CD14-positive monocyte (primary cell): ENCODE data around the gene PXDC1. TPM values are rescaled to one million over a fixed set of nuclear protein-coding genes. Genes with fewer than 3 reads are reported as not detected.

ENCODE experiments used
- DNase-seq, 3 donors: peaks; one replicate each; pipeline ENCODE4 v3.0.0-alpha.2; 2011 to 2022
- H2AFZ ChIP-seq: 2 replicates; pipeline ENCODE4 v1.6.0; 2012; ENCODE audit warnings: mild to moderate bottlenecking, low read depth, low read length, inconsistent platforms; ENCODE audit not compliant: insufficient read depth, poor library complexity, severe bottlenecking
- H3K27ac ChIP-seq, 2 donors: 1 replicate in 1 of 2; 2 replicates in 1 of 2; pipeline ENCODE4 v1.5.1; 2012 to 2013; ENCODE audit warnings: low read length in 2 of 2, control low read depth in 1 of 2, inconsistent platforms in 1 of 2, low read depth in 1 of 2, mild to moderate bottlenecking in 1 of 2
- H3K27me3 ChIP-seq, 2 donors: one replicate each; pipeline versions ENCODE4 v1.6.0 to v1.6.1; 2011 to 2013; ENCODE audit warnings: low read length in 2 of 2; ENCODE audit not compliant: control insufficient read depth in 2 of 2, insufficient read depth in 2 of 2
- H3K36me3 ChIP-seq, 2 donors: replicated peaks in 1 of 2; 1 replicate in 1 of 2; 2 replicates in 1 of 2; pipeline versions ENCODE4 v1.5.1 to v1.6.1; 2012 to 2013; ENCODE audit warnings: low read length in 2 of 2, control low read depth in 1 of 2, inconsistent platforms in 1 of 2, mild to moderate bottlenecking in 1 of 2; ENCODE audit not compliant: insufficient read depth in 2 of 2, control insufficient read depth in 1 of 2
- H3K4me1 ChIP-seq, 2 donors: 1 replicate in 1 of 2; 2 replicates in 1 of 2; pipeline versions ENCODE4 v1.5.1 to v1.6.1; 2012 to 2013; ENCODE audit warnings: low read length in 2 of 2, control low read depth in 1 of 2, inconsistent platforms in 1 of 2, mild to moderate bottlenecking in 1 of 2, moderate library complexity in 1 of 2; ENCODE audit not compliant: insufficient read depth in 2 of 2, control insufficient read depth in 1 of 2
- H3K4me2 ChIP-seq: replicated peaks from 2 replicates; pipeline ENCODE3; 2012; ENCODE audit warnings: low read length, moderate library complexity, mild to moderate bottlenecking; ENCODE audit not compliant: poor library complexity, severe bottlenecking; ENCODE audit errors: extremely low read depth
- H3K4me3 ChIP-seq, 3 experiments: fragments of 200-600 bp in 1 of 3; sonication (generic) in 1 of 3; replicated peaks in 1 of 3; 1 replicate in 2 of 3; 2 replicates in 1 of 3; pipeline ENCODE4 v1.5.1; 2011 to 2013; ENCODE audit warnings: low read length in 3 of 3, mild to moderate bottlenecking in 3 of 3, control low read depth in 2 of 3, low read depth in 2 of 3, inconsistent platforms in 1 of 3, moderate library complexity in 1 of 3
- H3K79me2 ChIP-seq: 2 replicates; pipeline ENCODE4 v1.6.0; 2012; ENCODE audit warnings: mild to moderate bottlenecking, control low read depth, inconsistent platforms, low read length, moderate library complexity; ENCODE audit not compliant: insufficient read depth
- H3K9ac ChIP-seq: 2 replicates; pipeline ENCODE4 v1.6.0; 2017; ENCODE audit warnings: low read length, mild to moderate bottlenecking; ENCODE audit not compliant: insufficient read depth, poor library complexity, severe bottlenecking
- H3K9me3 ChIP-seq, 2 donors: replicated peaks in 1 of 2; 1 replicate in 1 of 2; 2 replicates in 1 of 2; pipeline versions ENCODE4 v1.5.1 to v1.6.1; 2012 to 2013; ENCODE audit warnings: low read length in 2 of 2, control low read depth in 1 of 2; ENCODE audit not compliant: control insufficient read depth in 1 of 2, insufficient read depth in 1 of 2
- H4K20me1 ChIP-seq: 2 replicates; pipeline ENCODE4 v1.6.0; 2012; ENCODE audit warnings: mild to moderate bottlenecking, low read length, control low read depth, moderate library complexity; ENCODE audit not compliant: insufficient read depth
- H3K27ac Mint-ChIP-seq, 7 donors: one replicate each; pipeline ENCODE4 v1.8.0; 2020; ENCODE audit warnings: mild to moderate bottlenecking in 7 of 7, mixed read lengths in 7 of 7, moderate library complexity in 6 of 7, inconsistent platforms in 2 of 7
- H3K27me3 Mint-ChIP-seq, 3 donors: one replicate each; pipeline ENCODE4 v1.8.0; 2021 to 2022; ENCODE audit warnings: low read depth in 3 of 3, mild to moderate bottlenecking in 3 of 3, mixed read lengths in 3 of 3, moderate library complexity in 3 of 3, inconsistent platforms in 1 of 3
- H3K36me3 Mint-ChIP-seq, 2 donors: one replicate each; pipeline ENCODE4 v1.8.0; 2020; ENCODE audit warnings: mixed read lengths in 2 of 2, inconsistent platforms in 1 of 2, mild to moderate bottlenecking in 1 of 2
- H3K4me1 Mint-ChIP-seq: one replicate; pipeline ENCODE4 v1.8.0; 2020; ENCODE audit warnings: mild to moderate bottlenecking, mixed read lengths
- H3K4me3 Mint-ChIP-seq, 2 donors: one replicate each; pipeline ENCODE4 v1.8.0; 2020; ENCODE audit warnings: mild to moderate bottlenecking in 2 of 2, mixed read lengths in 2 of 2, moderate library complexity in 1 of 2
- H3K9me3 Mint-ChIP-seq, 7 donors: one replicate each; pipeline ENCODE4 v1.8.0; 2020 to 2022; ENCODE audit warnings: mixed read lengths in 7 of 7, mild to moderate bottlenecking in 6 of 7, moderate library complexity in 6 of 7, inconsistent platforms in 2 of 7
- CTCF ChIP-seq: fragments of 200-600 bp; IDR thresholded peaks from one replicate; pipeline ENCODE4 v1.8.0; 2022; ENCODE audit warnings: antibody characterized with exemption, mild to moderate bottlenecking
- WGBS: methylation state at CpG from one replicate; pipeline ENCODE4 v1.1.5; 2013; ENCODE audit warnings: missing lambda C conversion rate; ENCODE audit not compliant: insufficient coverage; 5-methylcytosine and 5-hydroxymethylcytosine counted together
- intact Hi-C, 2 donors: fragments of 100-400 bp; cut with micrococcal nuclease; formaldehyde crosslinking; loops; one replicate each; pipeline versions ENCODE4 v1.15.0 to v1.15.1; 2023
- polyA plus RNA-seq, 3 donors: library from polyadenylated mRNA; depleted of rRNA in 1 of 3; unstranded in 2 of 3; stranded (reverse) in 1 of 3; fragments of 300-500 nt in 2 of 3; fragments of >200 nt in 1 of 3; fragmentation: Illumina TruSeq in 2 of 3; gene quantifications; 1 replicate in 2 of 3; 2 replicates in 1 of 3; pipeline ENCODE4 v1.2.3, GENCODE V29; 2012 to 2021

PXDC1 gene
- polyA plus RNA-seq, 3 donors, result 0.48 to 0.92 (median 0.55) TPM

- Histone ChIP-seq H3K27ac (no peak overlapping the region), H3K4me3 (no peak overlapping the region), H3K4me2 (no peak overlapping the region), H3K9ac (no peak overlapping the region), H3K79me2 (no peaks in the 10 kb centered on the region), H4K20me1 (no peaks in the 10 kb centered on the region), H3K36me3 (no peaks in the 10 kb centered on the region), H3K4me1 (peaks cover 14 to 34% of the 10 kb centered on the region in 2 donors), H3K27me3 (peaks cover 11 to 23% of the 10 kb centered on the region in 2 donors), H3K9me3 (no peaks in the 10 kb centered on the region), H2AFZ (no peak overlapping the region)
- Mint-ChIP-seq H3K27ac (no peak overlapping the region), H3K4me1 (peaks cover 22% of the 10 kb centered on the region), H3K27me3 (peaks cover 25 to 40% (median 30%) of the 10 kb centered on the region in 3 donors), H3K9me3 (peaks cover 0 to 5% (median 0%) of the 10 kb centered on the region in 7 donors), H3K4me3 (no peak overlapping the region), H3K36me3 (peaks cover 2% of the 10 kb centered on the region in 2 donors)
- no peak for DNase-seq
- WGBS, result 93% methylated on average over 7 of the region's 8 CpGs
- intact Hi-C loops, result loop anchor here in 1 of 2 donors (5.0 kb wide), 1 partner anchor 261 kb away; no protein-coding TSS in a partner anchor
- no peak for TF ChIP-seq CTCF
These were observed 4.8 kb downstream of the PXDC1 start for GRCh38 chr6:3746696-3747095.

- intact Hi-C loops, result loop anchor here in 1 of 2 donors (5.0 kb wide), 1 partner anchor 261 kb away; no protein-coding TSS in a partner anchor
- no peaks in the 10 kb centered on the region for H3K36me3 ChIP-seq
- Mint-ChIP-seq H3K4me3 (no peak overlapping the region), H3K27ac (no peak overlapping the region), H3K27me3 (peaks cover 25 to 35% (median 31%) of the 10 kb centered on the region in 3 donors), H3K4me1 (peaks cover 22% of the 10 kb centered on the region), H3K9me3 (peaks cover 0 to 4% (median 0%) of the 10 kb centered on the region in 7 donors), H3K36me3 (peaks cover 2% of the 10 kb centered on the region in 2 donors)
- no peak overlapping the region for H3K4me2 ChIP-seq
- TF ChIP-seq CTCF, result no peak
- H2AFZ ChIP-seq, result no peak overlapping the region
- no peaks in the 10 kb centered on the region for H3K9me3 ChIP-seq
- H3K79me2 ChIP-seq, result no peaks in the 10 kb centered on the region
- no peaks in the 10 kb centered on the region for H4K20me1 ChIP-seq
- peaks cover 13 to 29% of the 10 kb centered on the region in 2 donors for H3K4me1 ChIP-seq
- H3K27ac ChIP-seq, result no peak overlapping the region
- H3K9ac ChIP-seq, result no peak overlapping the region
- H3K4me3 ChIP-seq, result no peak overlapping the region
- peaks cover 11 to 22% of the 10 kb centered on the region in 2 donors for H3K27me3 ChIP-seq
- WGBS, result 48% methylated on average over 10 of the region's 11 CpGs
- no peak for DNase-seq
These were observed 5.3 kb downstream of the PXDC1 start for GRCh38 chr6:3746119-3746691.
